RCC 7860 (cell line): Measurements from ENCODE around the gene ZFPL1.

Experiments used
- DNase-seq: peaks from one replicate; pipeline ENCODE4 v3.0.0-alpha.2; 2015; ENCODE audit warnings: low spot score
- FAIRE-seq: peaks from 2 replicates; lab custom pipeline; 2012; peaks lifted over from hg19 to GRCh38; lab: Jason Lieb, UNC

The ZFPL1 gene

GRCh38 chr11:65059959-65060824 is 23.8 kb upstream of the ZFPL1 start:
- no peak for DNase-seq
- FAIRE-seq: no peak

- DNase-seq (no peak), FAIRE-seq (no peak)
Observed at GRCh38 chr11:65060913-65061408, 23.1 kb upstream of the ZFPL1 start.

DNA sequence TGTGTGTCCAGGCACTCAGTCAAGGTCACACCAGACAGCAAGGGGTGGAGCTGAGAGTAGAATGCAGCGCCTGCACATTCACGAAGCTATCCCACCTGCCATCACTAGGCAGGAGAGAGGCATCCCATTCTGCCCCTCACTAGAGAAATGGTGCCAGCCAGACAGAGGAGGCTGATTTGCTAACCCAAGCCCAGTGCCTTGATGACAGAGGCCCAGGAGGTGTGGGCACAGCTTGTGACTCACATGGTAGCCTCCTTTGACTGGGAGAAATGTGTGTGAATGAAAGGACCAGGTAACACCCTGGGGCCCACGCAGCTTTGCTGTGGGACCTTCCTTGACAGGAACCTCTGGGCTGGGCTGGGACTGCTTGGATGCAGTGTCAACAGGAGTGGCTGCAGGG is 20.5 kb upstream of the ZFPL1 start:
- FAIRE-seq (no peak), DNase-seq (no peak)

DNA sequence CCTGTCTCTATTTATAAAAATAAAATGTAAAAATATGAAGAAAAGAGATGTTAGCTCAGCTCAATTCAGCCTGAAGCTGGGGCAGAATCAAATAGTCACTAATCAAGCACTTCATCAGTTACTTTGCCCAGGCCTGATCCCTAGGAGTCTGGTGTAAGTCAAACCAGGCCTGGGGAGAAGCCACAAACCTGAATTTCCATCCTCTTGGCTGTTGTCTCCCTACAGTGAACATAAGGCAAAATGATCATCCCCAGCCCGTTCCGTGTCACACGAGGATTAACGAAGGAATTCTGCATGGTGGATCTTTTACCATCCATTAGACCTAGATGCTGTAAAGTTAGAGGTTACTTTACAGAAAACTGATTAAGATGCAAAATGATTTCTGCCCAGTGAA is 19.2 kb upstream of the ZFPL1 start:
- DNase-seq (no peak), FAIRE-seq (no peak)

DNA sequence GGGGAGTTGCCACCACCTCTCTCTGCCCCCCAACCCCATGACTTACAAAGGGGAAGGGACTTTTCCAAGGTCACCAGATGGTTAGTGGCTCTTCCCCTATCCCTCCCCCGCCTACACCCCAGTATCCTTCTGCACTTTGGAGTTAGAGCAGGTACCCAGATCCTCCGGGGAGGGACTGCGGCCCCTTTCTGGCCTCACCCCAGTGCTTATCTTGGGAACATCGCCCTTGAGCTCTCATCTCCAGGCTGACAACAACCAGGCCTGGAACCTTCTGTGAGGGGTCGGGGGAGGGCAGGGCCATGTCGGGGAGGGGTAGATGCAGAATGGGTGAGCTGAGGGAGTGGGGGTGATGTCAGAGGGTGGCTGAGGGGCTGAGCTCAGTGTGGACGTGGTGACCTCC is 18.2 kb upstream of the ZFPL1 start:
- DNase-seq (no peak), FAIRE-seq (no peak)

GRCh38 chr11:65066315-65066714 is 17.7 kb upstream of the ZFPL1 start:
- FAIRE-seq: no peak
- DNase-seq: no peak

GRCh38 chr11:65066805-65067291 is 17.2 kb upstream of the ZFPL1 start:
- no peak for FAIRE-seq
- DNase-seq: no peak

- FAIRE-seq (no peak), DNase-seq (no peak)
Observed at GRCh38 chr11:65067446-65067845, 16.6 kb upstream of the ZFPL1 start.

- FAIRE-seq: no peak
- no peak for DNase-seq
Observed at GRCh38 chr11:65069217-65069616, 14.8 kb upstream of the ZFPL1 start.

GRCh38 chr11:65071907-65072630 is 12.0 kb upstream of the ZFPL1 start:
- FAIRE-seq (no peak), DNase-seq (no peak)

DNA sequence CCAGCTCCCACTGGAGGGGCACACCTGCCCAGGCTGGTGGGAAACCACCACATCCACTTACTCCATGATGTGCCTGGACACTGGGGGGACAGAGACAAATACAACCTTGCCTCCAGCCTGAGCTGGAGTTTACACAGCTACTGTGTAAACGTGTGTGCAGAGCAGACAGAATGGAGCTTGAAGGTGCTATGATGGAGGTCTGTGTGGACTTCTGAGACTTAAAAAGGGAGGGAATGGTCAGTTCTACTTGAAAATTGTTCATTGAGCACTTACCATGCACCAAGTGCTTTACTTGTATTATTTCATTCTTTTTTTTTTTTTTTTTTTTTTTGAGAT is 11.4 kb upstream of the ZFPL1 start:
- FAIRE-seq (no peak), DNase-seq (no peak)

DNA sequence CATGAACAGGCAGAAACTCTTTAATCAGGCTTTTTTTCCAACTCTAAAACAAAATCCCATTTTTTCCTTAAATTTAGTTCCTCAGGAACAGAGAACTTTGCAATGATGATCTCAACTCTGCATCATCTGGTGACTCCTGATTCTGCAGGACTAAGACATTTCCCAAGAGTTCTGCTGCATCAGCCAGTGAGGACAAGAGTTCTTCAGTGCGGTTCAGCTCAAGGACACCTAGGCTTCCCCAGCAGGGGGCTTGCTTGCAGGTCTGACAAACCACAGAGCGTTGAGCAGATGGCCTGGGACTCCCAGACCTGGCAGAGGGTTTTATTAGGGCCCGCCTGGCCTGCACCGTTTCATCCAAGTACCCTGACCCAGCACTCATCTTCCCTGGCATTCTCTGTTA is 6.6 kb upstream of the ZFPL1 start:
- DNase-seq: no peak
- FAIRE-seq: no peak

DNA sequence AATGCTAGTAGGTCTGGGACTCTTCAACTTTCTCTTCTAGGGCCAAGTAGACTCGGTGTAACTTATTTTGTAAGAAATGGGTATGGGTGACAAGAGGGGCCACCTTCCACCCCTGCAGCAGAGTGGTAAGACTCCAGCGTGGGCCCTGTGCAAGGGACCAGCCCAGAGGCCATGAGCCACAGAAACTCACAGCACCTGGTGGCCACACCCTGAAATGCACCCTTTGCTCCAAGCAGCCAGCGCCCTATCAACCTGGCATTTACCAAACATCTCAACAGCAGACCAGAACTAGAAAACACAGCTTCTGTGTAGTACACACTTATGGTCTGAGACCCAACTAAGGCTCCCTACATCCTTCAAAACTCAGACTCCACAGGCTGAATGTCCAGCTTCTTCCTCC is 5.9 kb upstream of the ZFPL1 start:
- FAIRE-seq: no peak

GRCh38 chr11:65078786-65079342 is 5.2 kb upstream of the ZFPL1 start:
- no peak for FAIRE-seq
- no peak for DNase-seq

More for the DNA sequence above, 5.9 kb upstream of the ZFPL1 start:
- DNase-seq: peak; percentile 13

DNA sequence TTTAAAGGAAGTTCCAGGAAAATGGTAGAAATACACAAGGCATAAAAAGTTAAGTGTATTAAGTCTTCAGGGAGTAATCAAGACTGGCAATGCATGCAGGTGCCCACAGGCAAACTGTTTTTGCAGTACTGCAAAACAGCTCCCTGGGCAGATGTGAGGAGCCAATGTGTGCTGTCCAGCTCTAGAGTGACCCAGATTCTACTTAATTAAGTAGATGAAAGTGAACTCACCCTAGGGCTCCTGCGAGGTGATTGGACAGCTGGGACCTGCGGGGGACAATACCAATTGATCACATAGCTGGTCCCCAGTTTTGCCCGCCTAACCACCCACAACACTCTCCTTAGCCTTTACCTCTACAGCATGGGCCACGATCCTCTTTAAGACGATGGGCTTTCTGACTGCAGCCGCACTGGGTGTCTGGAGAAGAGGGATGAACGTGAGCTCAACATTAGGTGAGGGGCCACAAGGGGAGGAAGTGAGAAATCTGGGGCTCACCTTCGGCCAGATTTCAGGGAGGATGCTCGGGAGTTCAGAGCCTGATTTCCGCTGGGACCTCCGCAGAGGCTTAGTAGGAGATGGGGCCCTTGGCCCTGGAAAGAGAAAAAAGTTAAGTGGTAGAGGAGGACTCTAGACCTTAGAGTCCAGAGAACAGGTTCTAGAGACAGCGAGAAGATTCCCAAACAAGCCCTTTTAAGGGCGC is 738 bp upstream of the ZFPL1 start:
- DNase-seq (no peak), FAIRE-seq (no peak)

DNA sequence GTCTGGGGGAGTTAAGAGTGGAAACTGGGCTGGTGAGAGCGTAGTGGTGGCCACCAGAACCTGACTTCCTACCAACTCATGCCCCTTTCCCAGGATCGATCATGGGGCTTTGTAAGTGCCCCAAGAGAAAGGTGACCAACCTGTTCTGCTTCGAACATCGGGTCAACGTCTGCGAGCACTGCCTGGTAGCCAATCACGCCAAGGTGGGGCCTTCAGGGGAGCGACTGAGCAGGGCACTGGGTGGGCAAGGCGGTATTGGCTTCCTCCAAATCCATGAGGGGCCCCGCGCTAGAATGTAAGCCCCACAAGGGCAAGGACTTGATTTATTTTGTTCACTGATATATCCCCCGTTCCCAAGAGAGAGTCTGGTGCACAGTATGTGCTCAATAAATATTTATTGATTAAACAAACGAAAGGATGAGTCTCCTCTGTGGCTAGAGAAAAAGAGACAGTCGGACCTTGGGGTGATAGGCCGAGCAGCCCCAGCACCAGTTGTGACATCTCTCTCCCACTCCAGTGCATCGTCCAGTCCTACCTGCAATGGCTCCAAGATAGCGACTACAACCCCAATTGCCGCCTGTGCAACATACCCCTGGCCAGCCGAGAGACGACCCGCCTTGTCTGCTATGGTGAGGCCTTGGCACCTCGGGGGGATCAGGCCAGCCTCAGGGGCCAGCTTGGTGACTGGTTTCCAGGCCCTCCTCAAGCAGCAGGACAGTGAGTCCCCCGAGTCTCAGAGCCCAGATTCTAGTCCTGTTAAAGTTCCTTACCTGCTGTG is 765 bp downstream of the ZFPL1 start:
- no peak for DNase-seq
- FAIRE-seq: no peak

- FAIRE-seq (no peak), DNase-seq (no peak)
Observed at GRCh38 chr11:65085446-65085845, 1.4 kb downstream of the ZFPL1 start.

DNA sequence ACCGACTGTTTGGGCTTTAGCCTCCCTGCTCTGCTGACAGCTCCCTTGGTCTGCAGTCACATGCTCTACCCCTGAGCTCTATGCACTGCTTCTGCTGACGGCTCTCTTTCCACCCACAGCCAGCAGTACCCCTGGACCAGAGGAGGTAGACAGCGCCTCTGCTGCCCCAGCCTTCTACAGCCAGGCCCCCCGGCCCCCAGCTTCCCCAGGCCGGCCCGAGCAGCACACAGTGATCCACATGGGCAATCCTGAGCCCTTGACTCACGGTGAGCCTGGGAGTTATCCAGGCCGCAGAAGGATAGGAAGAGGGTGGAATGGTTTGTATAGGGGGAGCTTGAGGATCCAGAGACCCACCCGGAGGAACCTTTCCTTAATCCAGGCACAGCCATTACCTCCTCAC is 2.8 kb downstream of the ZFPL1 start:
- no peak for FAIRE-seq

GRCh38 chr11:65087216-65087615 is 3.2 kb downstream of the ZFPL1 start:
- FAIRE-seq: no peak
- no peak for DNase-seq

More for the DNA sequence above, 2.8 kb downstream of the ZFPL1 start:
- DNase-seq: no peak

DNA sequence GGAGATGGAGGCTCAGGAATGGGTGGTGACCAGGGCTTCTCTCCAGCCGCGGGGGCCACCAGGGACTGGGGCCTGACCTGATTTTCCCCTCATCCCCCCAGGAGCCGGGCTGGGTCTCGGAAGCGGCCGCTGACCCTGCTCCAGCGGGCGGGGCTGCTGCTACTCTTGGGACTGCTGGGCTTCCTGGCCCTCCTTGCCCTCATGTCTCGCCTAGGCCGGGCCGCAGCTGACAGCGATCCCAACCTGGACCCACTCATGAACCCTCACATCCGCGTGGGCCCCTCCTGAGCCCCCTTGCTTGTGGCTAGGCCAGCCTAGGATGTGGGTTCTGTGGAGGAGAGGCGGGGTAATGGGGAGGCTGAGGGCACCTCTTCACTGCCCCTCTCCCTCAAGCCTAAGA is 3.8 kb downstream of the ZFPL1 start:
- DNase-seq (no peak), FAIRE-seq (no peak)
